CMK (cell line): ENCODE data around the gene STARD8.
"Not testable (repeated sequence)": the region's sequence is repeated elsewhere in the genome, so short reads cannot be mapped to it uniquely, and the experiment has no call there.

Experiments used
- DNase-seq: peaks from one replicate; pipeline ENCODE4 v3.0.0-alpha.2; 2010; ENCODE audit warnings: low read depth

Gene STARD8

DNA sequence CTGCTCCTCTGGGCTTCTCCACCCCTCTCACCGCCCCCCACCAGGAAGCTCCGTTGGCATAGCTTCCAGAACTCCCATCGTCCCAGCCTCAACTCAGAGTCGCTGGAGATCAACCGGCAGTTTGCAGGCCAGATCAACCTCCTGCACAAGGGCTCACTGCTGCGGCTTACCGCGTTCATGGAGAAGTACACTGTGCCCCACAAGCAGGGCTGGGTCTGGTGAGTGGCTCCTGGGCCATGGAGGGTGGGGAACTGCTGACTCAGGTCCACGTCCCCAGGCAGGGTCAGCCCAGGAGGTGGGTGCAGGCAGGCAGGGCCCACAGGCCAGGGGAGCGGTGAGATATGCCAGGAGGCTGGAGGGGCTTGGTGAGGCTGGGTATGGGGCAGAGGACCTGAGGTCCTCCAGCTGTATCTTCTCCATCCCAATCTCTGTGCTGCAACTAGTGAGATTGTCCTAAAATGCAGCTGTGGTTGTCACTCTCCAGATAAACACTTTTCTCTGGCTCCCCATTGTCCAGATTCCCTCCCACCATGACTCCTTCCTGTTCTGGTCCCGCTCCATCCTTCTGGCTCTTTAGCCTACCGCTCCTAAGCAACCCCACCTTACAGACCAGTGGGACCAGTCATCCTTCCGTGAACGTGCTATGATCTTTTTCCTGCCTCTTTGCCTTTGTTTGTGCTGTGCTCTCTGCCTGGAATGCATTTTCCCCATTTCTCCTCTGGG lies 71.9 kb downstream of the STARD8 start:
- DNase-seq, result no peak

DNA sequence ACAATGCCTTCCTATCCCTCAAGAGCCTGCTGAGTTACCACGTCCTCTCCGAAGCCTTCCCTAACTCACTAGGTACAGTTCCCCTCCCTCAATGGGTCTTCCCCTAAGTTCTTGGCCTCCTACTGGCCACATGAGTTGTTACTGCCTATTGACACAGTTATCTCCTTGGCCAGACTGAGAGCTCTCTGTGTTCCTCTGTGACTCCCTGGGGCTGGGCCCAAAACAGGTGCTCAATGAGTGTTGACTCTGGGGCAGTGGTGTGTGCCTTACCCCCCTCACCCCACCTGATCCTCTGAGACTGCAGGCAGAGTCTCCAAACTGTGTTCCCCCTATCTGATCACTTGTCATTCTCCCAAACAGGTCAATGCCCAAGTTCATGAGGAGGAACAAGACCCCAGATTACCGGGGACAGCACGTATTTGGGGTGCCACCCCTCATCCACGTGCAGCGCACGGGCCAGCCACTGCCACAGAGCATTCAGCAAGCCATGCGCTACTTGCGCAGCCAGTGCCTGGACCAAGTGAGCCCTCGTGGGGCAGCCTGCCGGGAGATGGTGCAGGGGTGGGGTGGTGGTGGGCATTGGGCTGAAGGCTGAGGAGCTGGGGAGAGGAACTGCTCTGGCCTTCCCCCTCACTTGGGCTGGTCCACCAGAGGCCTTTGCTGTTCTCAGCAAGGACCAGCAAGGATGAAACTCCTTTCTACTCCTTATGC lies 72.6 kb downstream of the STARD8 start:
- no peak for DNase-seq

GRCh38 chrX:68720851-68721250 lies 73.4 kb downstream of the STARD8 start:
- DNase-seq, result no peak

DNA sequence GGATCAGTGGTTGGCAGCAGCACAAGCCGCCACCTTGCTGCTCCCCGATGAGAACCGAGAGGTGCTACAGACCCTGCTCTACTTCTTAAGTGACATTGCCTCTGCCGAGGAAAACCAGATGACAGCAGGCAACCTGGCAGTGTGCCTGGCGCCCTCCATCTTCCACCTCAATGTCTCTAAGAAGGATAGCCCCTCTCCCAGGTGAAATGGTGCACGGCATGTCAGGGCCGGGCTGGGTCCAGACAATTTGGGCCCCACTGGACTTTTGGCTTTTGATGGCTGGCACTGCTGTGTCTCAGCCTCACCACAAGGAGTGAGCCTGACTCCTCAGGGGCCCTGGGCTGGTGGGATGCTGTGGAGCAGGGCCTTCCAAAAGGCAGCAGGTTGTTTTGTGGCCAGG lies 74.1 kb downstream of the STARD8 start:
- no peak for DNase-seq

DNA sequence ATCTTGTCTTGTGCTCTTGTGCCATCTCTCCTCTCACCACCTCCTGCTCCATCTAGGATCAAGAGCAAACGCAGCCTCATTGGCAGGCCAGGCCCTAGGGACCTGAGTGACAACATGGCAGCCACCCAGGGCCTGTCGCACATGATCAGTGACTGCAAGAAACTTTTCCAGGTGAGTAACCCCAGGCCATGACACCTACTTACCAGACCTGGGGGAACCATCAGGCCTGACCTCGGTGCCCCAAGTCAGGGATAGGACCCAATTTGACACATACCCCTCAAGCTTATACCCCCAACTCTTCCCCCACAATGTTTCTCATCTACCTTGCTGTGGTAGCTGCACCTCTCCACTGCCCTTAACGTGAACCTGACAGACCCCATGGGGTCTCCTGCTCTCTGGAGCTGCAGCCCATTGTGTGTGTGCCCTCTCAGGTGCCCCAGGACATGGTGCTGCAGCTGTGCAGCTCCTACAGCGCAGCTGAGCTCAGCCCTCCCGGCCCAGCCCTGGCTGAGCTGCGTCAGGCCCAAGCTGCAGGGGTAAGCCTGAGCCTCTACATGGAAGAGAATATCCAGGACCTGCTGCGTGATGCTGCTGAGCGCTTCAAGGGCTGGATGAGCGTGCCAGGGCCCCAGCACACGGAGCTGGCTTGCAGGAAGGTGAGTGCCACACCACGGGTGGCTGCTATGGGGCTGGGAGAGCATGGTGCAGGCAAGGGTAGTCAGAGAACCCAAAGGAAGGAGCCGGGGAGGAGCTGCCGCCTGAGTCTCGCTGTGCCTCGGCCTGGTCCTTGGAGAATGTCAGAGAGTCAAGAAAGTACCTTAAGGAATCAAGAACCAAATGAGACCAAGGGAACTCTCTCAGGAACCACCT lies 74.8 kb downstream of the STARD8 start:
- no peak for DNase-seq

GRCh38 chrX:68723491-68724155 lies 76.2 kb downstream of the STARD8 start:
- DNase-seq, result no peak

- DNase-seq, result no peak
These were observed 77.1 kb downstream of the STARD8 start for GRCh38 chrX:68724531-68725020.

- DNase-seq, result no peak
These were observed 78.4 kb downstream of the STARD8 start for GRCh38 chrX:68725756-68726365.

DNA sequence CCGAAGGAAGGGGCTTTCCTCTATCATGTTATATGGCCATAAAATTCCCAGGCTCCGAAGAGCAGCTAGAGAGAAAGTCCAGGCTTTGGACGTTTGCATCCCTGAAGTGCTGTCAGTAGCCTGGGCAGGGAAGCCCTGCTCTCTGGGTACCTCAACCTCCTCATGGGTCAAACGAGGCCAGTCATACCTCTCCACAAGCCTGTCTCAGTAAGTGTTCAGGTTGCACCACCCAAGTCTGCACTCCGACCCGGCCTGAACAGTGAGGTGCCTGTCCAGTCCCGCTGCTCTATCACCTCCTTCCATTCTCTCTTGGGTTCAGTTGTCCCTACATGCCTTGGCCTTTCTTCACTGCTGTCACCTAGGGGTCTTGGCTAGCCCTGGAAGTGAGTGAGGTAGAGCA lies 78.9 kb downstream of the STARD8 start:
- no peak for DNase-seq

DNA sequence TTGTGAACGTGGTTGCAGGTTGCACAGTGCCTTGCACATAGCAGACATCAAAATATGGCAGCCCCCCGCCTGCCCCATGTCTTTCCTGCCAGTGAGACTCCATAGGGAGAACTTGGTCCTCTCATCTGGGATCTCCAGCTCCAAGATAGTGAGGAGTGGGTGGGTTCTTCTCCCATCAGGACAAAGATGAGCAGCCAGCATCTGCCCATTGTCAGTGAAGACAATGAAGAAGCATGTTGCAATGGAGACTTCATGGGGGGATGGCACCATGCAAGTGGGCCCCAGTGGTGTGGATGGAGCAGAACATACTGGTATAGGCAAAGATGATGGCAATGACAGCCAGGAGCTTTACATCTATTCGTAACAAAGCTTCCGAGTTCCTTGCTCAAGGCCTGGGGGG lies 80.2 kb downstream of the STARD8 start:
- no peak for DNase-seq

- DNase-seq, result no peak
These were observed 80.7 kb downstream of the STARD8 start for GRCh38 chrX:68728186-68728585.

DNA sequence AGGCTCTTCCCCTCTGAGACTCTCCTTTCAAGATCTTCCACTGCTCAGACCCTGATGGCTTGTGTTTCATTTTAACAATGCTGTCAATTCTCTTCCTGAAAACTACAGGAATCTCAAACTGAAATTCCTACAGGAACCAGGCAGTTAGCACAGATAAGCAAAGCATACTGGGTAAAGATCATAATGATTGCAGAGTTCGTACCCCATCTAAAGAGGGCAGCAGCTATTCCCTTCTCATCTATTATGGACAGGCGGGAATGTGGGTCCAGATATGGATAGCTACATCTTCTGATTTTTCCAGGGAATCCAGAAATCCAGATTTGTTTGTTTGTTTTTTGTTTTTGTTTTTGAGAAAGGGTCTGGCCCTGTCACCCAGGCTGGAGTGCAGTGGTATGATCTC lies 83.8 kb downstream of the STARD8 start:
- DNase-seq, result no peak

DNA sequence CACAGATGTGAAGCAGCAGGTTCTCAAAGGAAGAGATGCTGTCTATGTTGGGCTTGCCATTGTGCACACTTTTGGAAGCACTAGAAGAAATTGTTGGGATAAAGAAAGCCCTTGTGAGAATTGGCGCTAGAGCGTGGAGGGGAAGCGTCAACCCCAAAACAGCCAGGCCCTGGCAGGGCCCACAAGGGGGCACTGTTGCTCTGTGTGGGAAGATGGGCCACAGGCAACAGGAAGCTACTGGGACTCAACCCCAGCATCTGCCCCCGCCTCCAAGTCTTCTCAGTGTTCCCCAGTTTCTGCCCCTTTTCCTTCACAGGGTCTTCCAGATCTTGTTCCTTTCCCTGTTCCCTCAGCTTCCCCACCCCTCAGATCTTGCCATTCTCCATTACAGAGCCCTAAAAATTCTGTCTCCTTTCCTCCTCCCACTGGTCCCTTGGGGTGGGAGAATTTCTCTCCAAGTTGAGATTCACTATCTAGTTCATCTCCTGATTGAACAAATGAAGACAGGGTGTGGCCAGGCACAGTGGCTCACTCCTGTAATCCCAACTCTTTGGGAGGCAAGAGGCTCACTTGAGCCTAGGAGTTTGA lies 85.5 kb downstream of the STARD8 start:
- DNase-seq, result no peak

DNA sequence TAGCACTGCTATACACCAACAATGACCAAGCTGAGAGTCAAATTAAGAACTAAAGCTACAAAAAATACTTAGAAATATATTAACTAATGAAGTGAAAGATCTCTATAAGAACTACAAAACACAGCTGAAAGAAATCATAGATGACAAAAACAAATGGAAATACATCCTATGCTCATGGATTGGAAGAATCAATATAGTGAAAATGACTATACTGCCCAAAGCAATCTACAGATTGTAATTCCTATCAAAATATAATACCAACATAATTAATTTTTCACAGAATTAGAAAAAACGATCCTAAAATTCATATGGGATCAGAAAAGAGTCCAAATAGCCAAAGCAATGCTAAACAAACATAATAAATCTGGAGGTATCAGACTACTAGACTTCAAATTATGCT lies 87.8 kb downstream of the STARD8 start:
- DNase-seq, result no peak

GRCh38 chrX:68741864-68742263 lies 94.4 kb downstream of the STARD8 start:
- DNase-seq, result not testable (repeated sequence)

- DNase-seq, result no peak
These were observed 96.3 kb downstream of the STARD8 start for GRCh38 chrX:68743754-68744153.

DNA sequence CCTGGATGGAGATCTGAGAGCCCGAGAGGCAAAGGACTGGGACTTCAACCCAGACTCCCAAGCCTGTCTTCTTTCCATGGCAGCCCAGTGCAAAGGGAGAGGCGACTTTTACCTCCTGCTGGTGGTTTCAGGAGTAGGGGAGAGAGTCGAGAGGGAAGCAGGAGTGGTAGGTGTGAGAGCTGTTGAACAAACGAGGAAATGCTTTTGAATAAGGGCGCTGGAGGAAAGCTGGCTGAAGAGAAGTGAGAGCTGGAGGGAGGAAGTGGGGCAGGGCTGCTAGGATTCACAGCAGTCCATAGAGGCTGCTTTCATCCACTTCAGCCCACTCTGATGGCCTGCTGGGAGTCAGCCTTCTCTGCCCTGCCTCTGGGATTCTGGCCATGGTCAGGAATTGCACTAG lies 99.5 kb downstream of the STARD8 start:
- no peak for DNase-seq

GRCh38 chrX:68748030-68748429 lies 100.6 kb downstream of the STARD8 start:
- no peak for DNase-seq

GRCh38 chrX:68749426-68749825 lies 102.0 kb downstream of the STARD8 start:
- DNase-seq, result no peak

DNA sequence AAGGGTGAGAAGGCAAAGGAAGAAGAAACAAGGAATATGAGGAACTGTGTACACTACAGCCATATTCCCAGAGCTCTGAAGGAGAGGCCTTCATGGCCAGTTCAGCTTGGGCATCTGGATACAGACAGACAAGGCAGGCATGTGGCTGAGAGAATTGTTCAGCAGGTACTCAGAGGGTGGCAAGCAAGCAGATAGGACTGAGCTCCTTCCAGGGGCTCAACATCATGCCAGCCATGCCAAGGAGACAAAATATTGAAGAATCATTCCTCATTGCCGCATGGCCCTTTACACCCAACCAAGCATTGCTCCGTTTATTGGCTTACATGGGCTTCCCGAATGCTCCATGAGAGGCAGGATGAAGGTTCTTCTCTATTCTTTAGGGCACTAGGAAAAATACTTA lies 102.8 kb downstream of the STARD8 start:
- no peak for DNase-seq

- no peak for DNase-seq
These were observed 103.9 kb downstream of the STARD8 start for GRCh38 chrX:68751372-68751771.
